Fibroblast of lung (primary cell): ENCODE results near the gene ZCCHC14. TPM values are rescaled to one million over a fixed set of nuclear protein-coding genes. Genes with fewer than 3 reads are reported as not detected.

Experiments used
- DNase-seq, 2 donors: peaks; one replicate each; pipeline versions ENCODE4 v3.0.0 to v3.0.0-alpha.2; 2010; ENCODE audit warnings: low read depth in 2 of 2
- H2AFZ ChIP-seq: 2 replicates; pipeline ENCODE4 v1.5.1; 2012; ENCODE audit warnings: low read length, control low read depth, inconsistent platforms
- H3K27ac ChIP-seq: 2 replicates; pipeline ENCODE4 v1.5.1; 2011; ENCODE audit warnings: low read length, control low read depth; ENCODE audit not compliant: insufficient read depth
- H3K27me3 ChIP-seq: 2 replicates; pipeline ENCODE4 v1.5.1; 2011; ENCODE audit warnings: mild to moderate bottlenecking, low read length; ENCODE audit not compliant: control insufficient read depth, insufficient read depth
- H3K36me3 ChIP-seq: 2 replicates; pipeline ENCODE4 v1.5.1; 2011; ENCODE audit warnings: low read length; ENCODE audit not compliant: control insufficient read depth, insufficient read depth
- H3K4me1 ChIP-seq: 2 replicates; pipeline ENCODE4 v1.5.1; 2011; ENCODE audit warnings: low read length; ENCODE audit not compliant: control insufficient read depth, insufficient read depth; ENCODE audit errors: extremely low read depth
- H3K4me2 ChIP-seq: 2 replicates; pipeline ENCODE4 v1.5.1; 2011; ENCODE audit warnings: low read length, control low read depth; ENCODE audit not compliant: insufficient read depth; ENCODE audit errors: extremely low read depth
- H3K4me3 ChIP-seq, 4 experiments: fragments of 200-600 bp in 1 of 4; sonication (generic) in 1 of 4; replicated peaks in 1 of 4; 2 replicates each; pipeline ENCODE4 v1.5.1; 2011 to 2016; ENCODE audit warnings: low read length in 4 of 4, low read depth in 3 of 4, mild to moderate bottlenecking in 3 of 4, control low read depth in 2 of 4, inconsistent platforms in 1 of 4, mixed read lengths in 1 of 4; ENCODE audit not compliant: insufficient read depth in 1 of 4; ENCODE audit errors: control extremely low read depth in 1 of 4
- H3K79me2 ChIP-seq: 2 replicates; pipeline ENCODE4 v1.5.1; 2012; ENCODE audit warnings: mild to moderate bottlenecking, low read length, inconsistent platforms; ENCODE audit not compliant: control insufficient read depth, insufficient read depth
- H3K9ac ChIP-seq: 2 replicates; pipeline ENCODE4 v1.5.1; 2011; ENCODE audit warnings: mild to moderate bottlenecking, low read length, control low read depth; ENCODE audit not compliant: insufficient read depth
- H3K9me3 ChIP-seq: 2 replicates; pipeline ENCODE4 v1.5.1; 2012; ENCODE audit warnings: low read depth, low read length; ENCODE audit not compliant: control insufficient read depth, insufficient read depth
- H4K20me1 ChIP-seq: 2 replicates; pipeline ENCODE4 v1.5.1; 2011; ENCODE audit warnings: low read length; ENCODE audit not compliant: control insufficient read depth, insufficient read depth; ENCODE audit errors: extremely low read depth
- CTCF ChIP-seq, 2 donors: IDR thresholded peaks in 1 of 2; conservative IDR thresholded peaks in 1 of 2; 1 replicate in 1 of 2; 2 replicates in 1 of 2; pipeline ENCODE4 v1.5.1; 2011 to 2012; ENCODE audit warnings: low read length in 2 of 2, control low read depth in 1 of 2, inconsistent platforms in 1 of 2, low read depth in 1 of 2, mild to moderate bottlenecking in 1 of 2
- EZH2 ChIP-seq: IDR thresholded peaks from 2 replicates; pipeline ENCODE4 v1.5.1; 2012; ENCODE audit warnings: low read length, control low read depth, mild to moderate bottlenecking; ENCODE audit errors: missing control alignments
- polyA plus RNA-seq, 2 donors: library from polyadenylated mRNA; depleted of rRNA in 1 of 2; stranded (reverse) in 1 of 2; unstranded in 1 of 2; fragments of >200 nt; gene quantifications; 2 replicates each; pipeline ENCODE4 v1.2.1, GENCODE V29; 2011 to 2012; ENCODE audit warnings: missing spikeins in 1 of 2
- total RNA-seq: library from RNA; depleted of rRNA; stranded (reverse); fragments of >200 nt; gene quantifications from 2 replicates; pipeline ENCODE4 v1.2.1, GENCODE V29; 2014

Gene ZCCHC14
- total and polyA plus RNA-seq, 2 donors (not counting 1 experiment from before 2014, with no cell fraction given): 6.4 to 16.3 TPM

GRCh38 chr16:87461466-87461991 is 31.3 kb downstream of the ZCCHC14 start:
- Histone ChIP-seq H2AFZ (no peak overlapping the region), H3K9me3 (no peaks in the 10 kb centered on the region), H3K79me2 (peaks cover 33% of the 10 kb centered on the region), H4K20me1 (no peaks in the 10 kb centered on the region), H3K4me2 (no peak overlapping the region), H3K27me3 (no peaks in the 10 kb centered on the region), H3K9ac (peak overlapping the region; percentile 14), H3K27ac (peak overlapping the region; percentile 13), H3K4me1 (peaks cover 42% of the 10 kb centered on the region), H3K36me3 (peaks cover 5% of the 10 kb centered on the region), H3K4me3 (peak overlapping the region in 1 of 4 experiments; percentile 19)
- DNase-seq: peak in 1 of 2 donors; percentile 33
- TF ChIP-seq CTCF (conservative IDR thresholded peaks at IDR 0.05 in 1 of 2, IDR thresholded peaks at IDR 0.05 in 1 of 2; ENCODE audit: low read depth in 1 of 2, low read length in 2 of 2): no peak
- TF ChIP-seq EZH2: no peak

- no peaks in the 10 kb centered on the region for H4K20me1 ChIP-seq
- H3K79me2 ChIP-seq: peaks cover 28% of the 10 kb centered on the region
- H2AFZ ChIP-seq: no peak overlapping the region
These were observed 31.9 kb downstream of the ZCCHC14 start for GRCh38 chr16:87460936-87461335.

GRCh38 chr16:87459833-87460232 is 33.0 kb downstream of the ZCCHC14 start:
- no peak overlapping the region for H3K4me2 ChIP-seq
- no peak overlapping the region for H3K27ac ChIP-seq
- H3K4me3 ChIP-seq: no peak overlapping the region
- peaks cover 25% of the 10 kb centered on the region for H3K4me1 ChIP-seq
- no peak overlapping the region for H2AFZ ChIP-seq
- H3K9ac ChIP-seq: no peak overlapping the region
- TF ChIP-seq CTCF (conservative IDR thresholded peaks at IDR 0.05 in 1 of 2, IDR thresholded peaks at IDR 0.05 in 1 of 2; ENCODE audit: low read depth in 1 of 2, low read length in 2 of 2) (no peak), EZH2 (no peak)
- peaks cover 29% of the 10 kb centered on the region for H3K79me2 ChIP-seq
- no peaks in the 10 kb centered on the region for H4K20me1 ChIP-seq
- H3K9me3 ChIP-seq: no peaks in the 10 kb centered on the region
- no peak for DNase-seq
- H3K27me3 ChIP-seq: no peaks in the 10 kb centered on the region
- peaks cover 5% of the 10 kb centered on the region for H3K36me3 ChIP-seq

More at GRCh38 chr16:87460936-87461335, 31.9 kb downstream of the ZCCHC14 start:
- Histone ChIP-seq H3K9me3 (no peaks in the 10 kb centered on the region), H3K9ac (no peak overlapping the region), H3K27ac (no peak overlapping the region), H3K4me3 (no peak overlapping the region), H3K4me2 (no peak overlapping the region), H3K4me1 (peaks cover 36% of the 10 kb centered on the region), H3K36me3 (peaks cover 5% of the 10 kb centered on the region), H3K27me3 (no peaks in the 10 kb centered on the region)
- no peak for TF ChIP-seq EZH2
- TF ChIP-seq CTCF (conservative IDR thresholded peaks at IDR 0.05 in 1 of 2, IDR thresholded peaks at IDR 0.05 in 1 of 2; ENCODE audit: low read depth in 1 of 2, low read length in 2 of 2): no peak
- no peak for DNase-seq
